GM18498 (cell line): Measurements from ENCODE around the gene KRTAP10-8.
"Not testable (repeated sequence)": the region's sequence is repeated elsewhere in the genome, so short reads cannot be mapped to it uniquely, and the experiment has no call there.

ENCODE experiments used
- ATAC-seq: cut with Tn5 transposase; IDR thresholded peaks from one replicate; pipeline ENCODE4 v1.9.1; 2021; ENCODE audit warnings: mild to moderate bottlenecking, moderate library complexity; ENCODE audit not compliant: unreplicated experiment

KRTAP10-8 gene

GRCh38 chr21:44616591-44616926, 4.7 kb downstream of the KRTAP10-8 start:
- no peak for ATAC-seq

GRCh38 chr21:44617071-44617501, 5.2 kb downstream of the KRTAP10-8 start:
- no peak for ATAC-seq

GRCh38 chr21:44618504-44618903, 6.6 kb downstream of the KRTAP10-8 start:
- ATAC-seq: no peak

- no peak for ATAC-seq
These were observed 7.0 kb downstream of the KRTAP10-8 start for GRCh38 chr21:44618909-44619308.

GRCh38 chr21:44619886-44620285, 8.0 kb downstream of the KRTAP10-8 start:
- ATAC-seq: no peak

- no peak for ATAC-seq
These were observed 11.7 kb downstream of the KRTAP10-8 start for GRCh38 chr21:44623575-44623974.

- no peak for ATAC-seq
These were observed 13.9 kb downstream of the KRTAP10-8 start for GRCh38 chr21:44625756-44626155.

- no peak for ATAC-seq
These were observed 14.4 kb downstream of the KRTAP10-8 start for GRCh38 chr21:44626262-44626661.

- ATAC-seq: no peak
These were observed 14.8 kb downstream of the KRTAP10-8 start, which contains the start of gene KRTAP10-9 for GRCh38 chr21:44626673-44627143. Gene KRTAP10-9 (plus strand): TSS chr21:44627093. CDS start chr21:44627172, 79 bp downstream.

GRCh38 chr21:44627181-44627822, 15.4 kb downstream of the KRTAP10-8 start:
- not testable (repeated sequence) for ATAC-seq

GRCh38 chr21:44627831-44628233, 16.0 kb downstream of the KRTAP10-8 start:
- ATAC-seq: not testable (repeated sequence)

GRCh38 chr21:44628707-44629391, 17.0 kb downstream of the KRTAP10-8 start:
- ATAC-seq: no peak

GRCh38 chr21:44630440-44630839, 18.6 kb downstream of the KRTAP10-8 start:
- ATAC-seq: no peak

- no peak for ATAC-seq
These were observed 20.2 kb downstream of the KRTAP10-8 start for GRCh38 chr21:44632067-44632466.

GRCh38 chr21:44636209-44637017, 24.5 kb downstream of the KRTAP10-8 start:
- ATAC-seq: no peak

GRCh38 chr21:44637018-44637850, 25.4 kb downstream of the KRTAP10-8 start, which contains the start of gene KRTAP10-10:
Gene KRTAP10-10 (plus strand): TSS chr21:44637356. CDS start chr21:44637418, 62 bp downstream.
- ATAC-seq: no peak

- not testable (repeated sequence) for ATAC-seq
These were observed 26.0 kb downstream of the KRTAP10-8 start for GRCh38 chr21:44637851-44638348.

GRCh38 chr21:44638506-44639330, 26.8 kb downstream of the KRTAP10-8 start:
- ATAC-seq: not testable (repeated sequence)

GRCh38 chr21:44639331-44639655, 27.4 kb downstream of the KRTAP10-8 start:
- ATAC-seq: no peak

GRCh38 chr21:44640761-44641160, 28.9 kb downstream of the KRTAP10-8 start:
- no peak for ATAC-seq
